ENCODE data around the gene BMAL1. TPM values are rescaled to one million over a fixed set of nuclear protein-coding genes. Genes with fewer than 3 reads are reported as not detected.

The BMAL1 gene
- total RNA-seq, 2 experiments from 2014 or later = 21.5 to 22.7 TPM

- POLR2A ChIA-PET = interaction anchor here (1.0 kb wide), 1 partner anchor 42 kb away, joined by 3 read pairs; no protein-coding TSS in a partner anchor
- Mint-ChIP-seq H3K27ac (no peak overlapping the region), H3K27me3 (no peaks in the 10 kb centered on the region), H3K9me3 (no peaks in the 10 kb centered on the region), H3K4me1 (ENCODE audit: low read depth) (peaks cover 90% of the 10 kb centered on the region), H3K36me3 (ENCODE audit: low read depth) (no peaks in the 10 kb centered on the region), H3K4me3 (no peak overlapping the region)
- ATAC-seq (no peak), DNase-seq (no peak)
- CTCF ChIA-PET = interaction anchor here (0.8 to 1.1 kb wide), 3 partner anchors 24 to 45 kb away, joined by 3 read pairs; no protein-coding TSS in a partner anchor
- intact Hi-C loops (cut with micrococcal nuclease) = no loop called here
- TF ChIP-seq CTCF (IDR thresholded peaks at IDR 0.05) = no peak
Measured at GRCh38 chr11:13290221-13290980, 12.8 kb downstream of the BMAL1 start.

- no peak for DNase-seq
- TF ChIP-seq CTCF (IDR thresholded peaks at IDR 0.05) = no peak
- CTCF ChIA-PET = interaction anchor here (0.8 to 2.5 kb wide), 4 partner anchors 12 to 44 kb away, joined by 3 to 5 read pairs (median 4); no protein-coding TSS in a partner anchor
- H3K36me3 Mint-ChIP-seq (ENCODE audit: low read depth) = no peaks in the 10 kb centered on the region
- ATAC-seq = no peak
- peaks cover 91% of the 10 kb centered on the region for H3K4me1 Mint-ChIP-seq (ENCODE audit: low read depth)
- no peak overlapping the region for H3K4me3 Mint-ChIP-seq
- no peaks in the 10 kb centered on the region for H3K9me3 Mint-ChIP-seq
- no peak overlapping the region for H3K27ac Mint-ChIP-seq
- intact Hi-C loops (cut with micrococcal nuclease) = no loop called here
- POLR2A ChIA-PET = interaction anchor here (1.0 kb wide), 1 partner anchor 41 kb away, joined by 3 read pairs; no protein-coding TSS in a partner anchor
- H3K27me3 Mint-ChIP-seq = no peaks in the 10 kb centered on the region
Measured at GRCh38 chr11:13291361-13291760, 13.8 kb downstream of the BMAL1 start.

- Mint-ChIP-seq H3K4me1 (ENCODE audit: low read depth) (peaks cover 91% of the 10 kb centered on the region), H3K9me3 (no peaks in the 10 kb centered on the region), H3K27ac (no peak overlapping the region), H3K27me3 (no peaks in the 10 kb centered on the region), H3K36me3 (ENCODE audit: low read depth) (no peaks in the 10 kb centered on the region), H3K4me3 (no peak overlapping the region)
- no peak for TF ChIP-seq CTCF (IDR thresholded peaks at IDR 0.05)
- POLR2A ChIA-PET = no interaction called here
- intact Hi-C loops (cut with micrococcal nuclease) = no loop called here
- no peak for DNase-seq
- ATAC-seq = no peak
- CTCF ChIA-PET = interaction anchor here (0.8 to 2.5 kb wide), 5 partner anchors 13 to 44 kb away, joined by 3 to 5 read pairs (median 3); no protein-coding TSS in a partner anchor
Measured at GRCh38 chr11:13291800-13292199, 14.2 kb downstream of the BMAL1 start.

- no peak overlapping the region for H3K27ac Mint-ChIP-seq
- ATAC-seq (no peak), DNase-seq (no peak)
- POLR2A ChIA-PET = no interaction called here
- H3K27me3 Mint-ChIP-seq = no peaks in the 10 kb centered on the region
- no peak for TF ChIP-seq CTCF (IDR thresholded peaks at IDR 0.05)
- H3K4me3 Mint-ChIP-seq = no peak overlapping the region
- H3K4me1 Mint-ChIP-seq (ENCODE audit: low read depth) = peaks cover 91% of the 10 kb centered on the region
- no peaks in the 10 kb centered on the region for H3K9me3 Mint-ChIP-seq
- intact Hi-C loops (cut with micrococcal nuclease) = no loop called here
- H3K36me3 Mint-ChIP-seq (ENCODE audit: low read depth) = no peaks in the 10 kb centered on the region
- CTCF ChIA-PET = interaction anchor here (2.2 to 2.5 kb wide), 2 partner anchors 22 to 42 kb away, joined by 5 to 14 read pairs; no protein-coding TSS in a partner anchor
Measured at GRCh38 chr11:13292970-13293369, 15.4 kb downstream of the BMAL1 start.

- peak overlapping the region; percentile 29 for H3K27ac Mint-ChIP-seq
- ChIA-PET POLR2A (no interaction called here), CTCF (interaction anchor here (1.0 to 2.2 kb wide), 2 partner anchors 41 to 173 kb away, joined by 3 to 14 read pairs; no protein-coding TSS in a partner anchor)
- no peaks in the 10 kb centered on the region for H3K9me3 Mint-ChIP-seq
- peaks cover 1% of the 10 kb centered on the region for H3K36me3 Mint-ChIP-seq (ENCODE audit: low read depth)
- DNase-seq (no peak), ATAC-seq (no peak)
- H3K4me1 Mint-ChIP-seq (ENCODE audit: low read depth) = peaks cover 88% of the 10 kb centered on the region
- intact Hi-C loops (cut with micrococcal nuclease) = no loop called here
- no peak for TF ChIP-seq CTCF (IDR thresholded peaks at IDR 0.05)
- H3K4me3 Mint-ChIP-seq = no peak overlapping the region
- no peaks in the 10 kb centered on the region for H3K27me3 Mint-ChIP-seq
Measured at GRCh38 chr11:13294178-13294577, 16.6 kb downstream of the BMAL1 start.
